NCI-H2196 (cell line): ENCODE measurements around the gene HEPACAM.

Source experiments
- DNase-seq: peaks from one replicate; lab custom pipeline; 2025; ENCODE audit not compliant: unreplicated experiment; lab: John Stamatoyannopoulos, UW

Gene HEPACAM

DNA sequence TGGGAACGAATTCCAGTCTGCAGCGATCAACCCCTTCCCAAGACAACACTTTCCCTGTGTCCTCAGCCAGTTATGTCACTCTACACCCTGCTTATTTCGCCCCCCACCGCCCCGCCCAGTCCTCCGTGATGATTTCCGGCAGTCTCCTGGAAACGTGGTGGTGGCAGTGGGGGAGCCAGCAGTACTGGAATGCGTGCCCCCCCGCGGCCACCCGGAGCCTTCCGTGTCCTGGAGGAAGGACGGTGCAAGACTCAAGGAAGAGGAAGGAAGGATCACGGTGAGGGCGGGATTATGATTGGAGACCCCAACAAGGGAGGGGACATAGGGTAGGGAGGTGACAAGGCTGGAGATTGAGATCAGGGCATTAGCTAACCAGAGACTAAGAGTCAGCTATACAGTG, 66.5 kb downstream of the HEPACAM start:
- no peak for DNase-seq
